Astrocyte (in vitro differentiated cells and primary cell): Measurements from ENCODE around the gene SCUBE1. TPM values are rescaled to one million over a fixed set of nuclear protein-coding genes. Genes with fewer than 3 reads are reported as not detected.

Experiments
- DNase-seq: peaks from one replicate; pipeline ENCODE4 v3.0.0-alpha.2; 2010; ENCODE audit warnings: low read depth
- FAIRE-seq: peaks from 2 replicates; lab custom pipeline; 2011; peaks lifted over from hg19 to GRCh38; lab: Jason Lieb, UNC
- H2AFZ ChIP-seq: 2 replicates; pipeline ENCODE4 v1.6.0; 2012; ENCODE audit warnings: low read depth, low read length, inconsistent platforms
- H3K27ac ChIP-seq: 2 replicates; pipeline ENCODE4 v1.5.1; 2011; ENCODE audit warnings: low read depth, low read length, inconsistent platforms
- H3K27me3 ChIP-seq: 2 replicates; pipeline ENCODE4 v1.6.0; 2011; ENCODE audit warnings: low read length, inconsistent platforms; ENCODE audit not compliant: insufficient read depth
- H3K36me3 ChIP-seq: 2 replicates; pipeline ENCODE4 v1.5.1; 2011; ENCODE audit warnings: low read length, inconsistent platforms; ENCODE audit not compliant: insufficient read depth
- H3K4me1 ChIP-seq: 2 replicates; pipeline ENCODE4 v1.5.1; 2011; ENCODE audit warnings: low read length, inconsistent platforms; ENCODE audit not compliant: insufficient read depth
- H3K4me2 ChIP-seq: 2 replicates; pipeline ENCODE4 v1.6.0; 2012; ENCODE audit warnings: low read length, inconsistent platforms
- H3K4me3 ChIP-seq: 2 replicates; pipeline ENCODE4 v1.5.1; 2011; ENCODE audit warnings: low read depth, mild to moderate bottlenecking, low read length, inconsistent platforms; ENCODE audit not compliant: insufficient read depth
- H3K79me2 ChIP-seq: 2 replicates; pipeline ENCODE4 v1.6.0; 2012; ENCODE audit warnings: mild to moderate bottlenecking, low read length, inconsistent platforms; ENCODE audit not compliant: insufficient read depth
- H3K9ac ChIP-seq: 2 replicates; pipeline ENCODE4 v1.6.0; 2012; ENCODE audit warnings: mild to moderate bottlenecking, low read length, inconsistent platforms
- H3K9me3 ChIP-seq: 2 replicates; pipeline ENCODE4 v1.5.1; 2012; ENCODE audit warnings: low read depth, mild to moderate bottlenecking, low read length, inconsistent platforms; ENCODE audit not compliant: insufficient read depth
- H4K20me1 ChIP-seq: 2 replicates; pipeline ENCODE4 v1.6.0; 2012; ENCODE audit warnings: low read length, inconsistent platforms; ENCODE audit not compliant: insufficient read depth
- H3K27ac Mint-ChIP-seq: one replicate; pipeline ENCODE4 v1.8.0; 2021; ENCODE audit warnings: mild to moderate bottlenecking, mixed read lengths; ENCODE audit not compliant: unreplicated experiment
- H3K27me3 Mint-ChIP-seq: one replicate; pipeline ENCODE4 v1.8.0; 2021; ENCODE audit warnings: low read depth, mixed read lengths; ENCODE audit not compliant: unreplicated experiment
- H3K36me3 Mint-ChIP-seq: one replicate; pipeline ENCODE4 v1.8.0; 2021; ENCODE audit warnings: low read depth, mixed read lengths; ENCODE audit not compliant: unreplicated experiment
- H3K4me1 Mint-ChIP-seq: one replicate; pipeline ENCODE4 v1.8.0; 2021; ENCODE audit warnings: low read depth, mixed read lengths; ENCODE audit not compliant: unreplicated experiment
- H3K4me3 Mint-ChIP-seq: one replicate; pipeline ENCODE4 v1.8.0; 2021; ENCODE audit warnings: mild to moderate bottlenecking, moderate library complexity, mixed read lengths; ENCODE audit not compliant: unreplicated experiment
- H3K9me3 Mint-ChIP-seq: one replicate; pipeline ENCODE4 v1.8.0; 2021; ENCODE audit warnings: mild to moderate bottlenecking, mixed read lengths; ENCODE audit not compliant: unreplicated experiment
- EZH2 ChIP-seq: IDR thresholded peaks from 2 replicates; pipeline ENCODE4 v1.6.1; 2012; ENCODE audit warnings: mild to moderate bottlenecking, low read length, inconsistent platforms; ENCODE audit not compliant: insufficient read depth
- total RNA-seq: library from RNA; stranded (reverse); gene quantifications from 2 replicates; pipeline ENCODE4 v1.2.1, GENCODE V29; 2021
- TF ChIP-seq, protein P1 (sequence below): IDR thresholded peaks from 2 replicates; pipeline ENCODE4 v1.5.1; 2011; ENCODE audit warnings: low read depth, mild to moderate bottlenecking, inconsistent platforms, low read length, moderate library complexity; ENCODE audit not compliant: insufficient read depth

The SCUBE1 gene
- total RNA-seq, 1 donor from 2014 or later = 0.07 TPM

DNA sequence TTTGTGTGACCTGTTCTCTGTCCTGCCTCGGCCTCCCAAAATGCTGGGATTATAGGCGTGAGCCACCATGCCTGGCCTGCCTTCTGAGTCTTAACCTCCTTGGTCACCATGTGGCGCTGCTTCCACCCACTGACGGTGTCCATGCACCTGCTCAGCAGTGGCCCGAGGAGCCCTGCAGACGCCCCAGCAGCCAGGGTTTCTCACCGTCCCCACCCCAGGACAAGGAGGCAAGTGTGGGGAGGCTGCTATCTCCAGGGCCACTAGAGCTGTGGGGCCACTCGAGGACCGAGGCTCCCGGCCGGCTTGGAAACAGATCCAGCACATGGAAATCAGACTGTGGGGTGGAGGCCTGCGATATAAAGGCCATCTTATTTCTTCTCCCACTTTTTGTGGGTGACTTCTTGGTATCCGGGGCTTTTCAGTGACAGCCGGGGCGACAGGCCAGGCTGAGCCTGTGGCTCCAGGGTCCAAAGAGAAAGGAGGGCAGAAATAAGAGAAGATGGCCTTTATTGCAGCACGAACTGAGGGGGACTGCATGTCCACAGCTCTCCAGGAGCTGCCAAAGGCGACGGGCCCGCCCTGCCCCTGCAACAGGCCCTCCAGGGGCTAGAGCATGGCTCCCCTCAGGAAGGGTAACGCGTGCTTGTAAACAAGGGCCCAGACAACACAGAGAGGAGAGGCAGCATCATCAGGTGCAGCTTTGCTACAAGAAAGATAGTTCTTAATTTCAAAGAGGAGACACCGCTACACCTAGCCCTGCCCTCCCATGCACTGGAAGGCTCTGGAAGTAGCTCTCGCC is 176.8 kb downstream of the SCUBE1 start:
- FAIRE-seq = no peak
- H3K9ac ChIP-seq = no peak overlapping the region
- H3K36me3 Mint-ChIP-seq = peaks cover 5% of the 10 kb centered on the region
- no peaks in the 10 kb centered on the region for H3K36me3 ChIP-seq
- no peaks in the 10 kb centered on the region for H3K9me3 Mint-ChIP-seq
- H3K79me2 ChIP-seq = no peaks in the 10 kb centered on the region
- TF ChIP-seq, protein P1, sequence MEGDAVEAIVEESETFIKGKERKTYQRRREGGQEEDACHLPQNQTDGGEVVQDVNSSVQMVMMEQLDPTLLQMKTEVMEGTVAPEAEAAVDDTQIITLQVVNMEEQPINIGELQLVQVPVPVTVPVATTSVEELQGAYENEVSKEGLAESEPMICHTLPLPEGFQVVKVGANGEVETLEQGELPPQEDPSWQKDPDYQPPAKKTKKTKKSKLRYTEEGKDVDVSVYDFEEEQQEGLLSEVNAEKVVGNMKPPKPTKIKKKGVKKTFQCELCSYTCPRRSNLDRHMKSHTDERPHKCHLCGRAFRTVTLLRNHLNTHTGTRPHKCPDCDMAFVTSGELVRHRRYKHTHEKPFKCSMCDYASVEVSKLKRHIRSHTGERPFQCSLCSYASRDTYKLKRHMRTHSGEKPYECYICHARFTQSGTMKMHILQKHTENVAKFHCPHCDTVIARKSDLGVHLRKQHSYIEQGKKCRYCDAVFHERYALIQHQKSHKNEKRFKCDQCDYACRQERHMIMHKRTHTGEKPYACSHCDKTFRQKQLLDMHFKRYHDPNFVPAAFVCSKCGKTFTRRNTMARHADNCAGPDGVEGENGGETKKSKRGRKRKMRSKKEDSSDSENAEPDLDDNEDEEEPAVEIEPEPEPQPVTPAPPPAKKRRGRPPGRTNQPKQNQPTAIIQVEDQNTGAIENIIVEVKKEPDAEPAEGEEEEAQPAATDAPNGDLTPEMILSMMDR = no peak
- TF ChIP-seq EZH2 = no peak
- no peak for DNase-seq
- peaks cover 8% of the 10 kb centered on the region for H3K4me1 ChIP-seq
- no peak overlapping the region for H3K4me3 ChIP-seq
- no peak overlapping the region for H3K27ac Mint-ChIP-seq
- H3K4me2 ChIP-seq = no peak overlapping the region
- peaks cover 25% of the 10 kb centered on the region for H4K20me1 ChIP-seq
- peaks cover 7% of the 10 kb centered on the region for H3K4me1 Mint-ChIP-seq
- H3K9me3 ChIP-seq = no peaks in the 10 kb centered on the region
- no peaks in the 10 kb centered on the region for H3K27me3 ChIP-seq
- H3K27ac ChIP-seq = no peak overlapping the region
- no peak overlapping the region for H3K4me3 Mint-ChIP-seq
- no peaks in the 10 kb centered on the region for H3K27me3 Mint-ChIP-seq
- no peak overlapping the region for H2AFZ ChIP-seq

DNA sequence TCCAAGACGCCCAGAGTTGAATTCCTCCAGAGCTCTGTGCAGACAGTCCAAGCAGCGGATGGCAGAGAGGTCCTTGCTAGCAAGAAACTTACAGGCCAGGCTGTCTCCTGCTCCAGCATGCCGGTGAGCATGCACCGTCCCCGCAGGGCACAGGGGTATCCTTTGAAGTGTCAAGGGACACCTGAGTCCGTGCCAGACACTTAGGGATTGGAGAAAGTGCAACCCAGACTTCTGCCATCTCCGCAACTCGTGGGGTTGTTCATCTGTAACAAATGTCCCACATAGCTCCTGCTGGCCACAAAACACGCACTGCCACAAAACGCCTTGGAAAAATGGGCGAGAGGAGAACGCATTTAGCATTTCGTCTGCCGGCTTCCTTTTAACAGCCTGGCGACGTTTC is 178.5 kb downstream of the SCUBE1 start:
- Histone ChIP-seq H3K4me2 (no peak overlapping the region), H3K9ac (no peak overlapping the region), H3K9me3 (no peaks in the 10 kb centered on the region), H4K20me1 (peaks cover 41% of the 10 kb centered on the region), H3K36me3 (peaks cover 4% of the 10 kb centered on the region), H3K79me2 (peaks cover 2% of the 10 kb centered on the region), H3K27me3 (no peaks in the 10 kb centered on the region), H3K4me1 (peaks cover 8% of the 10 kb centered on the region), H3K27ac (no peak overlapping the region), H2AFZ (no peak overlapping the region), H3K4me3 (no peak overlapping the region)
- Mint-ChIP-seq H3K4me1 (peaks cover 7% of the 10 kb centered on the region), H3K9me3 (no peaks in the 10 kb centered on the region), H3K27me3 (no peaks in the 10 kb centered on the region), H3K27ac (no peak overlapping the region), H3K4me3 (no peak overlapping the region), H3K36me3 (peaks cover 5% of the 10 kb centered on the region)
- TF ChIP-seq, protein P1 = no peak
- no peak for TF ChIP-seq EZH2
- no peak for FAIRE-seq
- DNase-seq = no peak

DNA sequence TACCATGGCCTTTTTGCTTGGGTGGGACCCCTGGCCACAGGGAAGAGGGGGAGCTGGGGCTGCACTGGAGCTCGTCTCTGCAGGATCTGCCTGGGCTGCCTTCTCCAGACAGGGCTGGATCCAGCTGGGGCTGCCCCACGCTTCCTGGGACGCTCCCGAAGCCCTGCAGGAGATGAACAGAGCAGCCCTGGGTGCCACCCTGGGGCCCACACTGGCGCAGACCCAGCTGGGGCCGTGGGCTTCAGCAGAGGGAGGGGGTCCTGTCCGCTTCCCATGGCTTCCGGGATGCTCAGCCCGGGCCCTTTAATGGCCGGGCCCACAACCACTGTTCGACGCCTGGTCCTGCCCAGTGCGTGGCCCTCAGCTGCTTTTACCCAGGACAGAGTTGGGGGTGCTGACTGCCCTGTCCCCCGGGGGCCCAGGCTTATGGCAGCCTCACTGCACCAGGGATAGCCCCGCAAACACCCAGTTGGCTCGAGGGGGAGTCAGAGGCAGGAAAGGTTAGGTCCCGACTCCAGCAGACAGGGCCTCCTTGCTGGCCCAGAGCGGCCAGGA is 179.9 kb downstream of the SCUBE1 start:
- no peak for DNase-seq
- H3K36me3 Mint-ChIP-seq = peaks cover 2% of the 10 kb centered on the region
- Histone ChIP-seq H3K27me3 (no peaks in the 10 kb centered on the region), H2AFZ (no peak overlapping the region), H3K9ac (no peak overlapping the region), H3K36me3 (peaks cover 4% of the 10 kb centered on the region), H4K20me1 (peaks cover 50% of the 10 kb centered on the region), H3K4me2 (no peak overlapping the region), H3K4me1 (peaks cover 2% of the 10 kb centered on the region), H3K27ac (no peak overlapping the region), H3K79me2 (peaks cover 15% of the 10 kb centered on the region), H3K4me3 (no peak overlapping the region), H3K9me3 (no peaks in the 10 kb centered on the region)
- H3K27ac Mint-ChIP-seq = no peak overlapping the region
- H3K27me3 Mint-ChIP-seq = no peaks in the 10 kb centered on the region
- peaks cover 2% of the 10 kb centered on the region for H3K4me1 Mint-ChIP-seq
- no peak for FAIRE-seq
- TF ChIP-seq, protein P1 = no peak
- no peak for TF ChIP-seq EZH2
- no peak overlapping the region for H3K4me3 Mint-ChIP-seq
- no peaks in the 10 kb centered on the region for H3K9me3 Mint-ChIP-seq
